Spleen (tissue), 11 donors: ENCODE data around the gene LSG1. TPM values are rescaled to one million over a fixed set of nuclear protein-coding genes. Genes with fewer than 3 reads are reported as not detected.

Experiments
- DNase-seq: peaks from one replicate; pipeline ENCODE4 v3.0.0-alpha.2; 2020
- H3K27ac ChIP-seq, 8 donors: fragments of 200-600 bp; sonication (generic) in 7 of 8; 1 replicate in 4 of 8; 2 replicates in 4 of 8; pipeline versions ENCODE4 v1.5.0 to v1.8.0; 2016 to 2021; ENCODE audit warnings: inconsistent platforms in 4 of 8, mild to moderate bottlenecking in 4 of 8, moderate library complexity in 1 of 8
- H3K27me3 ChIP-seq, 7 donors: fragments of 200-600 bp; sonication (generic) in 6 of 7; replicated peaks in 1 of 7; 1 replicate in 4 of 7; 2 replicates in 3 of 7; pipeline versions ENCODE4 v1.5.0 to v1.8.0; 2016 to 2021; ENCODE audit warnings: inconsistent platforms in 3 of 7, mild to moderate bottlenecking in 1 of 7
- H3K36me3 ChIP-seq, 6 donors: fragments of 200-600 bp; sonication (generic) in 5 of 6; 1 replicate in 4 of 6; 2 replicates in 2 of 6; pipeline versions ENCODE4 v1.5.0 to v1.8.0; 2016 to 2021; ENCODE audit warnings: inconsistent platforms in 2 of 6
- H3K4me1 ChIP-seq, 6 donors: fragments of 200-600 bp; sonication (generic) in 5 of 6; 1 replicate in 3 of 6; 2 replicates in 3 of 6; pipeline versions ENCODE4 v1.5.0 to v1.8.0; 2016 to 2021; ENCODE audit warnings: inconsistent platforms in 3 of 6
- H3K4me3 ChIP-seq, 8 donors: fragments of 200-600 bp; sonication (generic) in 7 of 8; 1 replicate in 4 of 8; 2 replicates in 4 of 8; pipeline versions ENCODE4 v1.5.0 to v1.8.0; 2016 to 2021; ENCODE audit warnings: inconsistent platforms in 4 of 8, mild to moderate bottlenecking in 4 of 8, moderate library complexity in 2 of 8
- H3K9me3 ChIP-seq, 8 donors: fragments of 200-600 bp; sonication (generic) in 7 of 8; 1 replicate in 4 of 8; 2 replicates in 4 of 8; pipeline versions ENCODE4 v1.5.0 to v1.8.0; 2016 to 2021; ENCODE audit warnings: inconsistent platforms in 4 of 8
- CTCF ChIP-seq, 11 experiments: fragments of 200-600 bp in 7 of 11; fragments of 450-650 bp in 4 of 11; sonication (generic) in 4 of 11; IDR thresholded peaks in 8 of 11; conservative IDR thresholded peaks in 3 of 11; 1 replicate in 7 of 11; 2 replicates in 4 of 11; pipeline versions ENCODE4 v1.4.0 to v1.8.0; 2016 to 2021; ENCODE audit warnings: antibody characterized with exemption in 11 of 11, inconsistent platforms in 4 of 11, mild to moderate bottlenecking in 1 of 11
- POLR2A ChIP-seq, 3 donors: fragments of 450-650 bp; IDR thresholded peaks; one replicate each; pipeline ENCODE4 v1.5.1; 2017; ENCODE audit warnings: antibody characterized with exemption in 3 of 3, mild to moderate bottlenecking in 1 of 3
- POLR2AphosphoS5 ChIP-seq, 3 donors: sonication (generic); formaldehyde crosslinking; IDR thresholded peaks; one replicate each; pipeline ENCODE4 v1.5.1; 2017; ENCODE audit warnings: antibody characterized with exemption in 3 of 3
- WGBS, 5 donors: extraction: QIAGEN DNeasy Blood & Tissue Kit in 3 of 5; methylation state at CpG; one replicate each; pipeline versions ENCODE4 v1.1.5 to v1.1.7; 2013 to 2018; 5-methylcytosine and 5-hydroxymethylcytosine counted together
- intact Hi-C: fragments of 100-400 bp; cut with DNase I; formaldehyde crosslinking; loops from one replicate; pipeline ENCODE4 v1.15.0; 2023; ENCODE audit warnings: low total_unique reads
- polyA plus RNA-seq, 3 donors: library from polyadenylated mRNA; stranded (reverse); fragments of 200-250 nt; gene quantifications; one replicate each; pipeline ENCODE4 v1.2.1, GENCODE V29; 2013
- small RNA-seq, 4 donors: library from RNA; depleted of rRNA; stranded (forward); fragments of <200 nt; gene quantifications; one replicate each; pipeline ENCODE3, GENCODE V24; 2016
- total RNA-seq, 7 donors: library from RNA; depleted of rRNA in 3 of 7; stranded (reverse); fragments of >200 nt in 3 of 7; fragmentation: NEBNext Ultra II Directional in 4 of 7; extraction: Animal tissue kit (Norgen Biotek cat#: 25700) in 4 of 7; gene quantifications; one replicate each; pipeline versions ENCODE4 v1.1.0 to v1.2.1, GENCODE V29; 2016 to 2021
- donor health status: healthy with polysubstance abuse.
- donor health status: DM: no; HTN: no; CAD: no; lungs with moderate emphysema.
- donor health status: DM: no; HTN: no; CAD: no.
- donor health status: Bipolar disorder and iron deficiency.
- donor health status: healthy.
- donor health status: DM: no; HTN: no; CAD: no.
- donor health status: DM: yes; HTN: yes; CAD: no.

Gene LSG1
- total and polyA plus RNA-seq, 10 donors: 10.8 to 58.0 (median 35.7) TPM

DNA sequence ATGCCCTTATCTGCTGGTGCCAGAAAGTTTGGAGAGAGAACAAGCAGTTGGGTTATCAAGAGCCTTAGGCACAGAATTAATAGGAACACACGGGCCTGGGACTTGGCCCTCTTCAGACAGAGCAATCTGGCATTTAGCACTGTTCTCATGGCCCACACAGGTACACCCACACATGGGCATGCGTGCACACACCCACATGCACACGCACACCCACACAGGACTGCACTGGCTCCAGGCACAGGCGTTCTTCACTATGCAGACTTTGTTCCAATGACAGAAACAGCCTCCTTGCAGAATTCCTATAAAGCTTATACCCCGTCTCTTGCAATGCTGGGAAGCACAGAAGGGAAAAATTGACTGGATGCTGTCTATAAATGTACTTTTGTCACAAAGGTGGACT, 75.1 kb downstream of the LSG1 start:
- DNase-seq: no peak
- peaks cover 0 to 26% (median 15%) of the 10 kb centered on the region in 6 donors for H3K4me1 ChIP-seq
- no peak overlapping the region for H3K4me3 ChIP-seq
- H3K9me3 ChIP-seq: no peaks in the 10 kb centered on the region
- TF ChIP-seq POLR2AphosphoS5 (IDR thresholded peaks at IDR 0.05): no peak
- no peak for TF ChIP-seq CTCF (IDR thresholded peaks at IDR 0.05 in 8 of 11, conservative IDR thresholded peaks at IDR 0.05 in 3 of 11)
- TF ChIP-seq POLR2A (IDR thresholded peaks at IDR 0.05): no peak
- peaks cover 0 to 39% (median 2%) of the 10 kb centered on the region in 6 donors for H3K36me3 ChIP-seq
- H3K27me3 ChIP-seq: no peaks in the 10 kb centered on the region
- intact Hi-C loops: loop anchor here (5.0 kb wide), 1 partner anchor 125 kb away; no protein-coding TSS in a partner anchor
- H3K27ac ChIP-seq: no peak overlapping the region
- 85 to 91% (median 90%) methylated on average over 5 of the region's 5 CpGs for WGBS, 5 donors

GRCh38 chr3:194592798-194593752, 78.9 kb downstream of the LSG1 start:
- intact Hi-C loops: no loop called here
- DNase-seq: no peak
- Histone ChIP-seq H3K4me1 (peaks cover 0 to 26% (median 15%) of the 10 kb centered on the region in 6 donors), H3K27ac (no peak overlapping the region), H3K9me3 (no peaks in the 10 kb centered on the region), H3K4me3 (no peak overlapping the region), H3K36me3 (peaks cover 0 to 42% (median 2%) of the 10 kb centered on the region in 6 donors), H3K27me3 (no peaks in the 10 kb centered on the region)
- 62 to 83% (median 71%) methylated on average over 10 of the region's 10 CpGs for WGBS, 5 donors
- TF ChIP-seq POLR2A (IDR thresholded peaks at IDR 0.05) (no peak), POLR2AphosphoS5 (IDR thresholded peaks at IDR 0.05) (no peak), CTCF (IDR thresholded peaks at IDR 0.05 in 8 of 11, conservative IDR thresholded peaks at IDR 0.05 in 3 of 11) (no peak)

Small RNAs within 50 kb of the gene (small RNA-seq; reads per million reads assigned to genes)
- 0 reads per million in 4 donors for gene AC046143.2

Other genes with a start within 250 kb of the LSG1 start
- 100 to 1,000 TPM in 2 of 7 donors, 10 to 100 TPM in 5; 69.4 to 142 (median 87.5) TPM for gene ATP13A3, start 185.2 kb downstream of the LSG1 start, total RNA-seq
- 10 to 100 TPM; 10.3 to 14.5 (median 11.0) TPM for gene ATP13A3, start 185.2 kb downstream of the LSG1 start, polyA plus RNA-seq
- gene TMEM44, start 38.8 kb downstream of the LSG1 start, total RNA-seq: 10 to 100 TPM; 11.5 to 30.3 (median 21.7) TPM
- gene TMEM44, start 38.8 kb downstream of the LSG1 start, polyA plus RNA-seq: 10 to 100 TPM in 2 of 3 donors, 1 to 10 TPM in 1; 5.5 to 23.3 (median 22.4) TPM
- gene FAM43A, start 13.7 kb upstream of the LSG1 start, total RNA-seq: 100 to 1,000 TPM in 1 of 7 donors, 10 to 100 TPM in 6; 51.8 to 102 (median 74.0) TPM
- gene FAM43A, start 13.7 kb upstream of the LSG1 start, polyA plus RNA-seq: 10 to 100 TPM; 16.9 to 62.8 (median 18.6) TPM